Gastroesophageal sphincter (tissue), 3 donors: ENCODE results near the gene NADK2.

Source experiments
- EP300 ChIP-seq: sonication (generic); formaldehyde crosslinking; IDR thresholded peaks from one replicate; pipeline ENCODE4 v1.6.1; 2017; ENCODE audit warnings: antibody characterized with exemption, mild to moderate bottlenecking
- POLR2A ChIP-seq, 2 donors: fragments of 450-650 bp; IDR thresholded peaks; one replicate each; pipeline ENCODE4 v1.6.1; 2017; ENCODE audit warnings: antibody characterized with exemption in 2 of 2, mild to moderate bottlenecking in 2 of 2, moderate library complexity in 1 of 2
- POLR2AphosphoS5 ChIP-seq: sonication (generic); formaldehyde crosslinking; IDR thresholded peaks from one replicate; pipeline ENCODE4 v1.6.1; 2017; ENCODE audit warnings: antibody characterized with exemption
- TF ChIP-seq, protein P1 (sequence below), 4 experiments: fragments of 200-600 bp in 2 of 4; fragments of 450-650 bp in 2 of 4; sonication (generic) in 1 of 4; IDR thresholded peaks; one replicate each; pipeline ENCODE4 v1.5.1; 2017 to 2019; ENCODE audit warnings: antibody characterized with exemption in 4 of 4, mild to moderate bottlenecking in 2 of 4, moderate library complexity in 2 of 4

GRCh38 chr5:36175043-36175442 lies 66.7 kb downstream of the NADK2 start:
- TF ChIP-seq POLR2A (IDR thresholded peaks at IDR 0.05) (no peak), POLR2AphosphoS5 (no peak), EP300 (no peak)
- TF ChIP-seq, protein P1, sequence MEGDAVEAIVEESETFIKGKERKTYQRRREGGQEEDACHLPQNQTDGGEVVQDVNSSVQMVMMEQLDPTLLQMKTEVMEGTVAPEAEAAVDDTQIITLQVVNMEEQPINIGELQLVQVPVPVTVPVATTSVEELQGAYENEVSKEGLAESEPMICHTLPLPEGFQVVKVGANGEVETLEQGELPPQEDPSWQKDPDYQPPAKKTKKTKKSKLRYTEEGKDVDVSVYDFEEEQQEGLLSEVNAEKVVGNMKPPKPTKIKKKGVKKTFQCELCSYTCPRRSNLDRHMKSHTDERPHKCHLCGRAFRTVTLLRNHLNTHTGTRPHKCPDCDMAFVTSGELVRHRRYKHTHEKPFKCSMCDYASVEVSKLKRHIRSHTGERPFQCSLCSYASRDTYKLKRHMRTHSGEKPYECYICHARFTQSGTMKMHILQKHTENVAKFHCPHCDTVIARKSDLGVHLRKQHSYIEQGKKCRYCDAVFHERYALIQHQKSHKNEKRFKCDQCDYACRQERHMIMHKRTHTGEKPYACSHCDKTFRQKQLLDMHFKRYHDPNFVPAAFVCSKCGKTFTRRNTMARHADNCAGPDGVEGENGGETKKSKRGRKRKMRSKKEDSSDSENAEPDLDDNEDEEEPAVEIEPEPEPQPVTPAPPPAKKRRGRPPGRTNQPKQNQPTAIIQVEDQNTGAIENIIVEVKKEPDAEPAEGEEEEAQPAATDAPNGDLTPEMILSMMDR (IDR thresholded peaks at IDR 0.05): no peak
